ENCODE data around the gene BTG4.
A peak's percentile ranks its signal among the peaks of the same experiment; 100 is the strongest.

Gene BTG4

DNA sequence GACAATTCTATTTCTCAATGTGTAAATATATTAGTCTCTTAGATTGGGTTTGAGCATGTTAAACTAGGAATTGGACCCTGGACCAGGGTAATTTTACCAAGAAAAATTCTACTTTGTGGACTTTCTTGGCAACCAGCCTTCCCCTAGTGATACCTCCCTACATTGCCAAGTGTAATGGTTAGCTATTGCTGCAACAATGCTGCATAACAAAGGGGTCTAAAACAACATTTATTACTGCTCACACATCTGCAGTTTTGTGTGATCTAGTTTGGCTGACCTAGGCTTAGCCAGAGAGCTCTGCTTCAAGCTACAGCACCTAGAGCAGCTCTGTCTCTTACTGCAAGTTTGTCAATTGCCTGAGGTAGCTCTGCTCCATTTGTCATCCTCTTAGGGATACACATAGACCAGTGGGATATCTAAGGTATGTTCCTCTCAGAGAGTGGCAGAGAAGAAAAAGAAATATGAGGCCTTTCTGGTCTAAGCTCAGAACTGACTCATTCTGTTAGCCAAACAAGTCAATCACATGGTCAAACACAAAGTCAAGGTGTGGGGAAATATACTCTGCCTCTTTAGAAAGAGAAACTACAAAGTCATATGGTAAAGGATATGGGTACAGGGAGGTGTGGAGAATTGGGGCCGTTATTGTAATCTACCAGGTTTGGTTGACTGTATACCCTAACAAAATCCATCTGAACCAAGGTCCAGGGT, 26.4 kb upstream of the BTG4 start:
- intact Hi-C loops (cut with DNase I) = no loop called here
- DNase-seq = no peak

DNA sequence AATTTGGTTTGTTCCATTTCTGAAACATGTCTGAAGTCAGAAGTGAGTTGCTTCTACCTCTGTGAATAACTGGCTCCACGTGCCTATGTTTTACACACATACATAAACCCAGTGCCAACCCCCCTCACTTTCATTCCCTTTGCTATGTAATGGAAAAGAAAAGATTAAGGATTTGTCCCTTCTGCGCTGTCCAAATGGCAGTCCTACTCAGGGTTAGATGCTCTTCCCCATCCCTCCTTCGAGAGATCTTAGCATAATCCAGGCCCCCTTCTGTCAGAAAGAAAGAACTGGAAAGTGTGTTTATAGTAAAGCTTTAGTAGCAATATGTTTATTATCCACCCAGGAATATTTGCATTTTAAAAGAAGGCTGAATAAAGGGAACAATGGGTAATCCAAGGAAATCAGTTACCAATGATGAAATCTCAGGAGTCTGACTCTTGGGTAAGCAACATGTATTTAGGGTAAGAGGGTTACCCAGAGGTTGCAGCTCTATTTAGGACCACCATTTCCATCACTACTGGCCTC, 25.2 kb upstream of the BTG4 start:
- no peak for DNase-seq
- intact Hi-C loops (cut with DNase I) = no loop called here

DNA sequence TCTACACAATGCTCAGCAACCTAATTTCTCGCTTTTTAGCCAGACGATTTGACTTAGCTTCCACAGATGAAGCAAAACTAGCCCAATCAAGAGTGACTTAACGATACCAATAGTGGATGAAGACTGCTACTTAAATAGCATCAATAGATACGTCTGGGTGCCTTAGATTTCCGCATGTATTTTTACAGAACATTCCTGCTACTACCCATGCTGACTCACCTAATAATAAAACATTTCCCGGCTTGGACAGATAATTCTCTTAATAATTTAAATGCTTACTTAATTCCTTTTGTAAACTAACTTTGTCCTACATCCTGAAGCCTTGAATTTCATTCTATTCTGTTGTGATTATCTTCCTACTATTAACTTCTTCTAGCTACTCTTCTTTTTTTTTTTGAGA, 23.1 kb upstream of the BTG4 start:
- DNase-seq = no peak
- intact Hi-C loops (cut with DNase I) = no loop called here

DNA sequence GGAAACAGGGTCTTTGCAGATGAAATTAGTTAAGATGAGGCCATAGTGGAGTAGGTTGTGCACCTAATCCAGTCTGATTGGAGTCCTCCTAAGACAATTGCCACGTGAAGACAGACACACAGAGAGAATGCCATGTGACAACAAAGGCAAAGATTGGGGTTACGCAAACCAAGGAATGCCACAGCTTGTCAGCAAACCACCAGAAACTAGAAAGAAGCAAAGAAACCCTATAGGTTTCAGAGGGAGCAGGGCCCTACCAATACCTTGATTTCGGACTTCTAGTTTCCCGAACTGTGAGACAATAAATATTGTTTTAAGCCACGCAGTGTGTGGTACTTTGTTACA, 20.2 kb upstream of the BTG4 start:
- intact Hi-C loops (cut with DNase I) = no loop called here
- DNase-seq = no peak

DNA sequence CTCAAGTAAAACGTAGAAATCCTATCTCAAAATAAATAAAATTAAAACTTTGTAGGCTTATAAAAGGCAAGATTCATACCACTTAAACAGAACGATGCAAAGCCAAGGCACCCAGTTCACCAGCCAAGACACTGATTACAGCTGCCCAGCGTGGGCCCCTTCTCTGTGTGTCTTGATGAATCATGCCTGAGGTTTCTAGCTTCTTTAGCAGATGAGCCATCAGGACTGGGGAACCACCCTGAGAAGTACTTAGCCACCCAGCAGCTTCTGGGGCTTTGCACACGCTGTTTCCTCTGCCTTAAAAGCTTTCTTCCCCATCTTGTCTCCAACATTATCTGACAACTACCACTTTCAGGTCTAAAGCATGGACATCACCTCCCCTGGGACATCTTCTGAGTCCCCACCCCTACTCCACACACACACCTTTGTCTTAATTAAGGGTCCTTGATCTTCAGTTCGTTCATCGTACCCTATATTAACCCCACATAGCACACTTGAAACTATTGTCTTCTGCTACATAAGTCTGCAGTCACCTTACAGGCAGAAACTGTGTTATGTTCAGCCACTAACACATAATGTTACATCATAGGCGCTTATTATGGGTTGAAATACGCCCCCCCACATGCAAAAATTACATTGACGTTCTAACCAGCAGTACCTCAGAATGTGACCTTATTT, 19.6 kb upstream of the BTG4 start:
- intact Hi-C loops (cut with DNase I) = no loop called here
- no peak for DNase-seq

DNA sequence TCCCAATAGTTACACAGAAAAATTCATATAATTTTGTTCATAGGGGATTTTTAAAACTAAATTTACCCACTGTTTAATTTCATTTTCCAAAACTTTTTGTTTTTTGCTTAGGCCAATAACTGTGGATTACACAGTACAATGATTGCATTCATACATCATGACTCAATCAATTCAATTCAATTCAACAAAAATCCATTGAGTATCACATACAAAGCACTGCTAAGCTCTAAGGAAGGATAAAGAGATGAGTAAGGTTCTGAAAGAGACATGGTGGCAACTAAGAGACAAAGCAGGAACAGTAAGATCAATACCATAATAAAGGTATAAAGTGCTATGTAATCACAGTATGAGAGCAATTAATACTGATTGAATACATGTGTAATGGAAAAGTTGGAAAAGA, 18.9 kb upstream of the BTG4 start:
- intact Hi-C loops (cut with DNase I) = no loop called here
- DNase-seq = no peak

GRCh38 chr11:111530091-111530490, 17.9 kb upstream of the BTG4 start:
- DNase-seq = no peak
- intact Hi-C loops (cut with DNase I) = no loop called here

- intact Hi-C loops (cut with DNase I) = no loop called here
- no peak for DNase-seq
Observed at GRCh38 chr11:111528557-111528956, 16.4 kb upstream of the BTG4 start.

- intact Hi-C loops (cut with DNase I) = no loop called here
- no peak for DNase-seq
Observed at GRCh38 chr11:111527279-111527678, 15.1 kb upstream of the BTG4 start.

DNA sequence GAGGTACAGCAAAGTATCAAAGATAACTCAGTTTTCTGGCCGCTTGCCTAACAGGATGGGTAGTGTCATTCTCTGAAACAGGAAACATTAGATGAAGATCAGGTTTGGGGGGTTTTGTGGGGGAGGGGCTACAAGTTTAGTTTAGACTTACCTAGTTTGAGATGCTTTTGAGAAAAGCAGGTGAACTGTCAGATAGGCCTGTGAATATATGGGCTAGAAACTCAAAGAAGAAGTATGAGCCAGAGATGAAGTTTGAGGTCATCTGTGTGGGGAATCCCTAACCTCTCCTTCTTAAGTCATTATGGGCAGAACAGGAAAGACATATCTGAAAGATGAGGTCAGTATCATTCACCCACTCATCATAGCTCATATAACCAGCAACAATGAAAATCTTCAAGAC, 14.3 kb upstream of the BTG4 start:
- DNase-seq = no peak
- intact Hi-C loops (cut with DNase I) = no loop called here

GRCh38 chr11:111525456-111525855, 13.3 kb upstream of the BTG4 start:
- no peak for DNase-seq
- intact Hi-C loops (cut with DNase I) = no loop called here

- no peak for DNase-seq
Observed at GRCh38 chr11:111524056-111524455, 11.9 kb upstream of the BTG4 start.

DNA sequence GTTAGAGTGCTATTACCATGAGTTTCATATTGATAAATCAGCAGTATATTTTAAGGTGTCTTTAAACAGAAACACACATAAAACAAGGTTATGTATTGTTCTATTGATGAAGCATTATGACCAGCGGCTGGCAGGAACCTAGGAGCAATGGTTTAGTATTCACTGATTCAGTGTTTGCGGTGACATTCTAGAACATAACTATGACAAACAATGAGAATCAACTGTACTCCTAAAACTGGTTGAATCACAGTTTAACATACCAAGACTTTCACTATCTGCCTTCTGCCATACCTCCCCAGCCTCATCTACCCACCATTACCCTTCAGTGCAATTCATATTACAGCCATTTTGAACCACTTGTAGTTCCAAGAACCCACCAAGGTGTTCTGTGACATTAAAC, 11.2 kb upstream of the BTG4 start:
- intact Hi-C loops (cut with DNase I) = no loop called here
- no peak for DNase-seq

More at GRCh38 chr11:111524056-111524455, 11.9 kb upstream of the BTG4 start:
- intact Hi-C loops (cut with DNase I) = no loop called here

- intact Hi-C loops (cut with DNase I) = no loop called here
- no peak for DNase-seq
Observed at GRCh38 chr11:111522426-111522825, 10.2 kb upstream of the BTG4 start.

GRCh38 chr11:111521135-111521534, 8.9 kb upstream of the BTG4 start:
- DNase-seq = no peak

DNA sequence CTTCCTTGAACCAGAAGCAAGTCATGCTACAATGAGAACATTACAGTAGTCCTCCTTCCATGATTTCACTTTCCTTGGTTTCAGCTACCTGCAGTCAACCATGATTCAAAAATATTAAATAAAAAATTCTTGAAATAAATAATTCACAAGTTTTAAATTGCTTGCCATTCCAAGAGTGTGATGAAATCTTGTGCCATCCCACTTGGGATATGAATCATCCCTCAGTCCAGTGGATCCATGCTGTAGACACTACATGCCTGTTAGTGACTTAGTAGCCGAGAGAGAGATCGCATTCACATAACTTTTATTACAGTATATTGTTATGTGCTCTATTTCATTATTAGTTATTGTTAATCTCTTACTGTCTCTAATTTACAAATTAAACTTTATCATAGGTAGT, 8.4 kb upstream of the BTG4 start:
- DNase-seq = no peak
- intact Hi-C loops (cut with DNase I) = no loop called here

More at GRCh38 chr11:111521135-111521534, 8.9 kb upstream of the BTG4 start:
- intact Hi-C loops (cut with DNase I) = no loop called here

- intact Hi-C loops (cut with DNase I) = no loop called here
- DNase-seq = no peak
Observed at GRCh38 chr11:111518668-111519067, 6.5 kb upstream of the BTG4 start.

DNA sequence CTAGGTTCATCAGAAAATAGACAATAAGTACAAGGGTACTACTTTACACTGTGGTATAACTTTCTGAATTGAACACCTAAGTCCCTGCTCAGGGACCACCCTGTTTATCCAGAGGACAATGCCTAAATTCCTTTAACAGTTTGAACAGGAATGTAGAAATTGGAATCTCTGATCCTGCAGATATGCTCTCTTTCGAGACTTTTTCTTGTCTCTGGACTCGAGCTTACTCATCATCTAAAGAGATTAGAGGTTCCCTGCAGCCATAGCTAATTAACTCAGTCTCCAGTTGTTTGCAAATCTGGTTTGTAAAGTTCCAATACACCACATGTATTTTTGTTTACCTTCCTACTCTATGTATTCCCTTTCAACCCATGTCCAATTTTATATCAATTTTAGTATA, 3.4 kb upstream of the BTG4 start:
- no peak for DNase-seq
- intact Hi-C loops (cut with DNase I) = no loop called here

GRCh38 chr11:111514216-111515031, 2.2 kb upstream of the BTG4 start, which contains the start of gene HOATZ:
HOATZ (plus strand) TSS chr11:111514778; CDS start chr11:111514785, 7 bp downstream.
- DNase-seq = peak in 5 of 10 donors; percentile 4 to 80 (median 45)
- intact Hi-C loops (cut with DNase I) = no loop called here

GRCh38 chr11:111513240-111513605, 1.0 kb upstream of the BTG4 start:
- no peak for DNase-seq
- intact Hi-C loops (cut with DNase I) = no loop called here

DNA sequence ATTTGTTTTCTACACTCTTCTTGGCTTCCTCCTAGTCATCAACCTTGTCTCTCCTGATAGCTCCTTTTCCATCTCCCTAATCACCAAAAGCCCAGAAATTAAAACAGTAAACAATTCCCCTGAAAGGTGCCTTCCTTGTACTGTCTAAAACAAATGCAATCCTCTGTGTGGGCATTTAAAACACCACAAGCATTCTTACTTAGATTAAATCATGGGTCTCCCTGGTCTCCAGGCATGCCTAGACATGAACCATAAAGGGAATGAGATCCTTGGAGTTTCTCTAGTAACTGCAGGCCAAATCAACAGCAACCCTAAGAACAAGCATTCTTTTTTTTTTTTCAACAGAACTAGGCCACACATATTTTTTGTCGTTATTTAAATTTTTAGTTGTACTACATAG, 1.9 kb downstream of the BTG4 start:
- intact Hi-C loops (cut with DNase I) = no loop called here
- DNase-seq = no peak
